Right lobe of liver (tissue), 4 donors: ENCODE measurements around the gene APBA3.

Source experiments
- POLR2A ChIP-seq: fragments of 450-650 bp; IDR thresholded peaks from one replicate; pipeline ENCODE4 v1.6.1; 2017; ENCODE audit warnings: antibody characterized with exemption, mild to moderate bottlenecking
- TF ChIP-seq, protein P1 (sequence below), 4 donors: fragments of 200-600 bp in 3 of 4; fragments of 450-650 bp in 1 of 4; IDR thresholded peaks; one replicate each; pipeline versions ENCODE4 v1.5.1 to v1.8.0; 2016 to 2022; ENCODE audit warnings: antibody characterized with exemption in 4 of 4, mild to moderate bottlenecking in 2 of 4
- donor health status: DM: no; HTN: no; CAD: no.
- donor health status: DM: no; HTN: no; CAD: no.
- donor health status: DM: no; HTN: yes; CAD: no.

DNA sequence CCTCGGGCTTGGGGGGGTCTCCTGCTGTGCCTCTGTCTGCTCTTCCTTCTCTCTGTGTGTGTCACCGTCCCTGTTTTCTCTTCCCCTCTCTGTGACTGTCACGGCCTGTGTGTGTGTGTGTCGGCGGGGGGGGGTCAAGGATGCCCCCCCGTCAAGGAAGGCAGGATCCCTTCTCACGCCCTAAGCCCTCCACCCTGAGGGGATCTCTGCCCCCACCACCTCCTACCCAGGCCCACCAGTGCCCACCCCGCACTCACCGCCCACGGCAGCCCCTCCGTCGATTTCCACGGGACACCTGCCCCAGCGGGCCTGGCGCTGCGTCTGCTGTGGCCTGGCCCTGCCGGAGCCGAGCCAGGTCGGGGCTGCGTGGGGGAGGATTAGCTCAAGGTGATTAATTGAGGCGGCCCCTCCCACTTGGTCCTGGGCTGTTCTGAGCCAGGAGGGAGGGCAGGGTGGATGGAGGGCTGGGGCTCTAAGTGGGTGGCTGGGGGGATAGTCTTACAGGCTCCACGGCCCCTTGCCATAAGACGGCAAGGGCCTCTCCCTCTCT lies 10.5 kb upstream of the APBA3 start, which contains the start of gene RAX2:
- TF ChIP-seq, protein P1, sequence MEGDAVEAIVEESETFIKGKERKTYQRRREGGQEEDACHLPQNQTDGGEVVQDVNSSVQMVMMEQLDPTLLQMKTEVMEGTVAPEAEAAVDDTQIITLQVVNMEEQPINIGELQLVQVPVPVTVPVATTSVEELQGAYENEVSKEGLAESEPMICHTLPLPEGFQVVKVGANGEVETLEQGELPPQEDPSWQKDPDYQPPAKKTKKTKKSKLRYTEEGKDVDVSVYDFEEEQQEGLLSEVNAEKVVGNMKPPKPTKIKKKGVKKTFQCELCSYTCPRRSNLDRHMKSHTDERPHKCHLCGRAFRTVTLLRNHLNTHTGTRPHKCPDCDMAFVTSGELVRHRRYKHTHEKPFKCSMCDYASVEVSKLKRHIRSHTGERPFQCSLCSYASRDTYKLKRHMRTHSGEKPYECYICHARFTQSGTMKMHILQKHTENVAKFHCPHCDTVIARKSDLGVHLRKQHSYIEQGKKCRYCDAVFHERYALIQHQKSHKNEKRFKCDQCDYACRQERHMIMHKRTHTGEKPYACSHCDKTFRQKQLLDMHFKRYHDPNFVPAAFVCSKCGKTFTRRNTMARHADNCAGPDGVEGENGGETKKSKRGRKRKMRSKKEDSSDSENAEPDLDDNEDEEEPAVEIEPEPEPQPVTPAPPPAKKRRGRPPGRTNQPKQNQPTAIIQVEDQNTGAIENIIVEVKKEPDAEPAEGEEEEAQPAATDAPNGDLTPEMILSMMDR (IDR thresholded peaks at IDR 0.05): no peak
- no peak for TF ChIP-seq POLR2A
